BJ (cell line): ENCODE data around the gene LY86. TPM values are rescaled to one million over a fixed set of nuclear protein-coding genes. Genes with fewer than 3 reads are reported as not detected.

Experiments
- CTCF ChIA-PET: fragments of 350-600 bp; formaldehyde crosslinking; extraction: SDS; loops from one replicate; lab custom pipeline; 2021; ENCODE audit warnings: antibody characterized with exemption, inconsistent platforms; lab: Yijun Ruan, JAX
- POLR2A ChIA-PET: fragments of 300-600 bp; sonication (Branson Sonifier 250); formaldehyde crosslinking; extraction: SDS; loops from one replicate; lab custom pipeline; 2021; ENCODE audit warnings: antibody characterized with exemption; lab: Charles Lee
- DNase-seq: peaks from one replicate; pipeline ENCODE4 v3.0.0-alpha.2; 2011; ENCODE audit warnings: low read depth
- H3K27me3 ChIP-seq: 2 replicates; pipeline ENCODE4 v1.6.0; 2011; ENCODE audit warnings: low read length; ENCODE audit not compliant: control insufficient read depth, insufficient read depth
- H3K36me3 ChIP-seq: 2 replicates; pipeline ENCODE4 v1.5.1; 2011; ENCODE audit warnings: low read length; ENCODE audit not compliant: control insufficient read depth, insufficient read depth
- H3K4me3 ChIP-seq: 2 replicates; pipeline ENCODE4 v1.5.1; 2011; ENCODE audit warnings: low read depth, mild to moderate bottlenecking, control low read depth, low read length
- CTCF ChIP-seq: IDR thresholded peaks from 2 replicates; pipeline ENCODE4 v1.5.1; 2011; ENCODE audit warnings: low read depth, mild to moderate bottlenecking, control low read depth, inconsistent platforms, low read length, moderate library complexity; ENCODE audit not compliant: insufficient read depth
- polyA plus RNA-seq: library from polyadenylated mRNA; depleted of rRNA; stranded (reverse); fragments of >200 nt; gene quantifications from 2 replicates; pipeline ENCODE4 v1.2.3, GENCODE V29; 2011

LY86 gene
- polyA plus RNA-seq, 1 experiment: not detected

GRCh38 chr6:6646384-6646783 is 57.9 kb downstream of the LY86 start:
- Histone ChIP-seq H3K4me3 (no peak overlapping the region), H3K36me3 (no peaks in the 10 kb centered on the region), H3K27me3 (no peaks in the 10 kb centered on the region)
- ChIA-PET CTCF (no interaction called here), POLR2A (no interaction called here)
- TF ChIP-seq CTCF: no peak
- no peak for DNase-seq

- no peaks in the 10 kb centered on the region for H3K36me3 ChIP-seq
- CTCF ChIA-PET: no interaction called here
- DNase-seq: no peak
Observed at GRCh38 chr6:6646859-6647258, 58.3 kb downstream of the LY86 start.

GRCh38 chr6:6648692-6649343 is 60.3 kb downstream of the LY86 start:
- POLR2A ChIA-PET: no interaction called here
- no peak for DNase-seq

More at GRCh38 chr6:6646859-6647258, 58.3 kb downstream of the LY86 start:
- H3K4me3 ChIP-seq: no peak overlapping the region
- POLR2A ChIA-PET: no interaction called here
- TF ChIP-seq CTCF: no peak
- H3K27me3 ChIP-seq: no peaks in the 10 kb centered on the region

GRCh38 chr6:6649824-6650349 is 61.4 kb downstream of the LY86 start:
- CTCF ChIA-PET: interaction anchor here (0.6 kb wide), 1 partner anchor 1110 kb away, joined by 3 read pairs; no protein-coding TSS in a partner anchor
- POLR2A ChIA-PET: no interaction called here
- Histone ChIP-seq H3K4me3 (no peak overlapping the region), H3K27me3 (no peaks in the 10 kb centered on the region), H3K36me3 (no peaks in the 10 kb centered on the region)
- DNase-seq: no peak
- TF ChIP-seq CTCF: no peak

More at GRCh38 chr6:6648692-6649343, 60.3 kb downstream of the LY86 start:
- H3K4me3 ChIP-seq: no peak overlapping the region
- no peaks in the 10 kb centered on the region for H3K27me3 ChIP-seq
- CTCF ChIA-PET: no interaction called here
- H3K36me3 ChIP-seq: no peaks in the 10 kb centered on the region
- no peak for TF ChIP-seq CTCF

- no peak for DNase-seq
- CTCF ChIA-PET: no interaction called here
- no peak overlapping the region for H3K4me3 ChIP-seq
- no peak for TF ChIP-seq CTCF
- no peaks in the 10 kb centered on the region for H3K36me3 ChIP-seq
- POLR2A ChIA-PET: no interaction called here
- no peaks in the 10 kb centered on the region for H3K27me3 ChIP-seq
Observed at GRCh38 chr6:6650839-6651238, 62.3 kb downstream of the LY86 start.
